SK-N-MC (cell line): Measurements from ENCODE around the gene PLXDC1.

Experiments used
- EZH2 ChIP-seq: fragments of 200-600 bp; sonication (generic); IDR thresholded peaks from one replicate; pipeline ENCODE4 v1.6.1; 2017; ENCODE audit warnings: antibody characterized with exemption
- POLR2AphosphoS5 ChIP-seq: IDR thresholded peaks from 2 replicates; pipeline ENCODE4 v1.6.1; 2012; ENCODE audit warnings: mild to moderate bottlenecking, low read depth, low read length, borderline replicate concordance

DNA sequence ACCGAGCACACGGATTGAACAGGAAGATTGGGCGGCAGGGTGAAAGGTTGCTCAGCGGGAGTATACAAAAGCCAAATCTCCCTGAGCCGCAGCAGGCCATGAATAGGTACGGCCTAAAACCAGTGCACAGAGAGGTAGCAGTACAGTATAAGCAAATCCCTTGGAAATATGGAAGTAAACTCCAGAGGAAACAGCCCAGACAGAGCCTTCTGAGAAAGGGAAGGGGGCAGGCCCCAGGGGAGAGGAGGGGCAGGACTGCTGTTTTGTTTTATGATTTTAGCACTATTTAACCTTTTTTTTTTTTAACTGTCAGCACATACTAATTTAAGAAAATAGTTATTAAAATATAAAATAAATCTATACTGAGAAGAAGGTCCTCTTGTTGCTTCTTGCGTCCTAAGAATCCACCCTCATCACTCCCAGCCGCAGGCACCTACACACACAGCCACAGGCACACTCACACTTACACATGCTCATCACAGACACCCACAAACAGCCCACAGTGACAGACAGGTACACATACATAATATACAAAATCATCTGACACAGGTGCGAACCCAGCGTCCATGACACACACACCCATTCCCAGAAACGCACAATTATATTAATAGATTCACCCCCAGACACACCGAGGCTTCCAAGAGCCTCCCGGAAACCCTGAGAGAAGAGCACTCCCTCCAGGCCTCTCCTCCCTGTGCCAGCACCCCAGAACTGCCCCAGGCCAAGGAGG lies 12.8 kb downstream of the PLXDC1 start:
- TF ChIP-seq EZH2 (no peak), POLR2AphosphoS5 (no peak)
